LNCaP clone FGC (cell line): ENCODE measurements around the gene UNC13B.

Source experiments
- DNase-seq: peaks from one replicate; pipeline ENCODE4 v3.0.0-alpha.2; 2011; ENCODE audit warnings: low read depth
- H3K4me3 ChIP-seq: 2 replicates; pipeline ENCODE4 v1.5.1; 2011; ENCODE audit warnings: mild to moderate bottlenecking, low read depth, low read length, control low read depth
- TF ChIP-seq, protein P1 (sequence below): IDR thresholded peaks from 2 replicates; pipeline ENCODE4 v1.5.1; 2012; ENCODE audit warnings: mild to moderate bottlenecking; ENCODE audit not compliant: control insufficient read depth, insufficient read depth; ENCODE audit errors: extremely low read depth

Gene UNC13B

DNA sequence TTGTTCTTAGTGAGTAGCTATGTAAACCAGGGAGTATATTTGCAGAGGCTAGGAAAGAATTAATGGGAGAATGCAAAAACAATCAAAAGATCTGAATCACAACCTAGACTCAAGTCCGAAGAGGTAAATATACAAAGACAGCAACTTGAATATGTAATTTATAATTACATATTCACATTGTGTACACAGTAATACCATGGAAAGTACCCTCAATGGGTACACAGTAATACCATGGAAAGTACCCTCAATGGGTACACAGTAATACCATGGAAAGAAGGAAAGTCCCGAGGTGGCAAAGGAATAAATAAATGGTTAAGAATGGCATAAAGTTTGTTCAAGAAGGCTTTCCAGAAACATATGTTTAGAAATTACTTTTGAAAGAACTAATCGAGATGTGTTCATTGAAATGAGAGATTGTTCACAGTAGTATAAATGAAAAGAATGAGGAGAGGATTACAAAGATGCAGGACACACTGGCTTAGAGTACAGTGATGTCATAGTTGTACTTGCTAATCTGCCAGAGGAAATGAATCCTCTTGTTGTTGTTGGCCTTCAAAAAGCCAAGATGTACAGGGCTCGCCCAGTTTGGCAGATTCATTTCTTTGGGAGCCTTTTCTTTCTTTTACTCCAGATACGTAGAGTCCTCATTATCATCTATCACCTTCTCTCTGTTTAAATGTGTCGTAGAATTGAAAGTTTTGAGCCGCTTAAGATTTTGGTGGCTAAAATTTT lies 116.0 kb downstream of the UNC13B start:
- H3K4me3 ChIP-seq, result no peak overlapping the region
- no peak for DNase-seq
- TF ChIP-seq, protein P1, sequence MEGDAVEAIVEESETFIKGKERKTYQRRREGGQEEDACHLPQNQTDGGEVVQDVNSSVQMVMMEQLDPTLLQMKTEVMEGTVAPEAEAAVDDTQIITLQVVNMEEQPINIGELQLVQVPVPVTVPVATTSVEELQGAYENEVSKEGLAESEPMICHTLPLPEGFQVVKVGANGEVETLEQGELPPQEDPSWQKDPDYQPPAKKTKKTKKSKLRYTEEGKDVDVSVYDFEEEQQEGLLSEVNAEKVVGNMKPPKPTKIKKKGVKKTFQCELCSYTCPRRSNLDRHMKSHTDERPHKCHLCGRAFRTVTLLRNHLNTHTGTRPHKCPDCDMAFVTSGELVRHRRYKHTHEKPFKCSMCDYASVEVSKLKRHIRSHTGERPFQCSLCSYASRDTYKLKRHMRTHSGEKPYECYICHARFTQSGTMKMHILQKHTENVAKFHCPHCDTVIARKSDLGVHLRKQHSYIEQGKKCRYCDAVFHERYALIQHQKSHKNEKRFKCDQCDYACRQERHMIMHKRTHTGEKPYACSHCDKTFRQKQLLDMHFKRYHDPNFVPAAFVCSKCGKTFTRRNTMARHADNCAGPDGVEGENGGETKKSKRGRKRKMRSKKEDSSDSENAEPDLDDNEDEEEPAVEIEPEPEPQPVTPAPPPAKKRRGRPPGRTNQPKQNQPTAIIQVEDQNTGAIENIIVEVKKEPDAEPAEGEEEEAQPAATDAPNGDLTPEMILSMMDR, result no peak

DNA sequence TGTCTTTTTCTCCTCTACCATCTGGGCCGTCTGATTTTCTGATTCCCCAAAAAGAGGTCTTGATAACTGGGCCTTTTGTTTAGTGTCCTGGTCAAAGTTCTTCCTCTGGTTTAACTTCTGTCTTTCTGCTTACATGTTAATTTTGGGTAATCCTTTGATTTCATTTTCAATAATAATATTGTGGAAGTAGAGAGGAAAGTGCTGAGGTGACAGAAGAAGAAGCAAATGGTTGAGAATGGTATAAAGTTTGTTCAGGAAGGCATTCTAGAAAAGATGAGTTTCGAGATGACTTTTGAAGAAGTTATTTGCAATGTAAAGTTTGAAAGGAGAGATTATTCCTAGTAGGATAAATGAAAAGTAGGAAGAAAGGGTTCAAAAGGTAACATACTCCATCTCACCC lies 118.1 kb downstream of the UNC13B start:
- H3K4me3 ChIP-seq, result no peak overlapping the region
- TF ChIP-seq, protein P1, result no peak
- no peak for DNase-seq

DNA sequence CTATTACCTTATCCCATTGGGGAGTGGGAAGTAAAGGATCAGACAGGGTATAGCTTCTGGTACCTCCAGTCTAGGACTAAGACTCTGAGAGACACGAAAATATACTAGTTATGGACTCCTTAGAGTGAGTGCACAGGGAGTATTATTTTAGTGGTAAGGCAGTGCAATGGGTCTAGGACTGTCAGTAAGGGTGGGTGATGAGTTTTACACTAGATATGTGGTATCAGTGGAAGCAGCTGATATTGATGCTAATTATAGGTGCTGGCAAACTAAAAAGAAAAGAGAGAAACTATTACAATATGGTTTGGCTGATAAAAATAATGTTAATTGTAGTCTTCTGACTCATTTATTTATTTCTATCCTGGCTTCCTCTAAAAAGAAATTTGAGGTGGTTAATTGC lies 118.6 kb downstream of the UNC13B start:
- no peak overlapping the region for H3K4me3 ChIP-seq
- TF ChIP-seq, protein P1, result no peak
- no peak for DNase-seq

DNA sequence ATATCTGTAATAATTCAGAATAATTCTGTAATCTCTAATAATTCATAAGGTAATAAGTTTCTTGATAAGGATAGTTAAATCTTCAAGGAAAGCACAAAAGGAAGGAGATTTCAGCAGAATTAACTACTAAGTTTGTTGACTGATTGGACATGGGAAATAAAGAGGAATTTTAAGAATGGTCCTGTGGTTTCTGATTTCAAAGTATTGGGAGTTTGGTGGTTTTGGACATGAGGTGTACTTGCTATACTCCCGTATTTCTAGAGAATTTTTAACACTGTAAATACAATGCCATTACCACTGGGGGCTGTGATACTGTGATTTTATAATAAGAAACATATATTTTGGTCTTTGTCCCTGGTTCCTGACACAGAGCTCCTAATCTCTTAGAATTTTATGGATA lies 123.9 kb downstream of the UNC13B start:
- no peak for DNase-seq
- no peak overlapping the region for H3K4me3 ChIP-seq
- TF ChIP-seq, protein P1, result no peak

DNA sequence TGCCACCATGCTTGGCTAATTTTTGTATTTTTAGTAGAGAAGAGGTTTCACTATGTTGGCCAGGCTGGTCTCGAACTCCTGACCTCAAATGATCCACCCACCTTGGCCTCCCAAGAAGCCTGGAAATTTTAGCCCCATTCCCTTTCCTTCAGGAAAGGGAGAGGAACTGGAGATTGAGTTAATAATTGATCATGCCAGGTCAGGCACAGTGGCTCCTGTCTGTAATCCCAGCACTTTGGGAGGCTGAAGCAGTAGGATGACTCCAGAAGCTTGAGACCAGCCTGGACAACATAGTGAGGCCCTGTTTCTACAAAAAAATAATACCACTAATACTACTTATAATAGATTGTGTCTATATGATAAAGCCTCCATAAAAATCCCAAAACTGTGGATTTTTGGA lies 124.6 kb downstream of the UNC13B start:
- DNase-seq, result no peak
- TF ChIP-seq, protein P1, result no peak
- H3K4me3 ChIP-seq, result no peak overlapping the region

DNA sequence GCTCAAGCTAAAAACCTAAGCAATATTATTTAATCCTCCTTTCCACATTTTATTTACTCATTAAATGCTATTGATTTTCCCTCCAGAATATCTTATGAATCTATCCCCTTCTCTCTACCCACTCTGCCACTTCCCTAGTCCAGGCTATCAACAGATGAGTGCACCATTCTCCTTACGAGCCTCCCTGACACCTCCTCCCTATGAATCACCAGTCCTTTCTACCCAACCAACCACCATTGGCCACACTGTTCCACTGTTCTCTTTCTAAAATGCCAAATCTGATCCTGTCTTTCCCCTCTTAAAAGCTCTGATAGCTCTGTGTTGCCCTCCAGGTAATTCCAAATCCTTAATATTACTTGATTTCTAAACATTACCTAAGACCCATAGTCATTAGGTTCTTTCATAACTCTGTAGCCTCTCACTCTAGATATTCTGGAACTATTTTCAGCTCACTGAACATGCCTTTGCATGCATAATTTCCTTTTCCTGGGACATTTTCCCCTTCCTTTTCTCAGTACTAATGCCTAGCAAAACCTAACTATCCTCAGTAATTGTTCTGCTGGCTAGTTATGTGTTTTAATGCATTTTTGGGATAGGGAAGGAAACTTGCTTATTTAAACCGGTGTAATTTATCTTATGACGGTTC lies 126.3 kb downstream of the UNC13B start:
- TF ChIP-seq, protein P1, result no peak
- DNase-seq, result no peak

DNA sequence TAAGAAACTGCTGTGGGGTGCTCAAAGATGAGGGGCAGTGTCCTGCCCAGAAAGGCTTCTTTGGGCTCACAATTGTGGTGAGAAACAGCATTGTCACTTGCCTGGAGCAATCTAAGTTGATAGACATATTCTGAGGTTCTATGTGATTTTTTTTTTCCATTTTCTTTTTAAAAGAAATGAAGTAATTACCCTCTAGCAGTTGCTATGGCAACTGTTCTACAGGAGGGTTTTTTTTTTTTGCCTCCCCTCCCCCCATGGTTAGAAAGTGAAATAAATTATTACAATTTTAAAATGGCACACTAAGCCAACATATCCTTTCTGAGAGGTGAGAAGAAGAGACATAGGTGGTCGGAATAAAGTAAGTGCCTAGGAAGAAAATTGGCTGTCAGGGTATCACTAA lies 127.0 kb downstream of the UNC13B start:
- DNase-seq, result no peak
- H3K4me3 ChIP-seq, result no peak overlapping the region
- TF ChIP-seq, protein P1, result no peak

More for the DNA sequence above, 126.3 kb downstream of the UNC13B start:
- H3K4me3 ChIP-seq, result no peak overlapping the region
